ENCODE results near the gene BBS12.

GRCh38 chr4:122776916-122777315 lies 44.4 kb downstream of the BBS12 start:
- TF ChIP-seq EZH2phosphoT487 (IDR thresholded peaks at IDR 0.05; ENCODE audit: borderline replicate concordance): no peak
- TF ChIP-seq, protein P1, sequence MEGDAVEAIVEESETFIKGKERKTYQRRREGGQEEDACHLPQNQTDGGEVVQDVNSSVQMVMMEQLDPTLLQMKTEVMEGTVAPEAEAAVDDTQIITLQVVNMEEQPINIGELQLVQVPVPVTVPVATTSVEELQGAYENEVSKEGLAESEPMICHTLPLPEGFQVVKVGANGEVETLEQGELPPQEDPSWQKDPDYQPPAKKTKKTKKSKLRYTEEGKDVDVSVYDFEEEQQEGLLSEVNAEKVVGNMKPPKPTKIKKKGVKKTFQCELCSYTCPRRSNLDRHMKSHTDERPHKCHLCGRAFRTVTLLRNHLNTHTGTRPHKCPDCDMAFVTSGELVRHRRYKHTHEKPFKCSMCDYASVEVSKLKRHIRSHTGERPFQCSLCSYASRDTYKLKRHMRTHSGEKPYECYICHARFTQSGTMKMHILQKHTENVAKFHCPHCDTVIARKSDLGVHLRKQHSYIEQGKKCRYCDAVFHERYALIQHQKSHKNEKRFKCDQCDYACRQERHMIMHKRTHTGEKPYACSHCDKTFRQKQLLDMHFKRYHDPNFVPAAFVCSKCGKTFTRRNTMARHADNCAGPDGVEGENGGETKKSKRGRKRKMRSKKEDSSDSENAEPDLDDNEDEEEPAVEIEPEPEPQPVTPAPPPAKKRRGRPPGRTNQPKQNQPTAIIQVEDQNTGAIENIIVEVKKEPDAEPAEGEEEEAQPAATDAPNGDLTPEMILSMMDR (conservative IDR thresholded peaks at IDR 0.05; ENCODE audit: low read length): no peak
